Testis (tissue), 3 donors: ENCODE measurements around the gene RERE. TPM values are rescaled to one million over a fixed set of nuclear protein-coding genes. Genes with fewer than 3 reads are reported as not detected.
A peak's percentile ranks its signal among the peaks of the same experiment; 100 is the strongest.

Experiments used
- DNase-seq: peaks from one replicate; pipeline ENCODE4 v3.0.0-alpha.2; 2019
- H3K27ac ChIP-seq, 2 donors: fragments of 200-600 bp; sonication (generic); one replicate each; pipeline ENCODE4 v1.5.1; 2019
- H3K27me3 ChIP-seq: fragments of 200-600 bp; sonication (generic); one replicate; pipeline ENCODE4 v1.5.1; 2019
- H3K36me3 ChIP-seq: fragments of 200-600 bp; sonication (generic); one replicate; pipeline ENCODE4 v1.5.1; 2017; ENCODE audit warnings: low read depth; ENCODE audit errors: missing control alignments
- H3K4me1 ChIP-seq: fragments of 200-600 bp; sonication (generic); one replicate; pipeline ENCODE4 v1.5.1; 2019
- H3K4me3 ChIP-seq, 2 donors: fragments of 200-600 bp; sonication (generic); one replicate each; pipeline ENCODE4 v1.5.1; 2017 to 2019
- H3K9me3 ChIP-seq: fragments of 200-600 bp; sonication (generic); one replicate; pipeline ENCODE4 v1.5.1; 2017
- POLR2A ChIP-seq: fragments of 450-650 bp; IDR thresholded peaks from one replicate; pipeline ENCODE4 v1.6.1; 2017; ENCODE audit warnings: antibody characterized with exemption, mild to moderate bottlenecking, moderate library complexity
- WGBS, 2 donors: methylation state at CpG; one replicate each; pipeline ENCODE4 v1.1.5; 2018; 5-methylcytosine and 5-hydroxymethylcytosine counted together
- intact Hi-C: fragments of 100-400 bp; cut with DNase I; formaldehyde crosslinking; loops from one replicate; pipeline ENCODE4 v1.15.1; 2023; ENCODE audit warnings: low total_unique reads
- polyA plus RNA-seq: library from polyadenylated mRNA; stranded (reverse); fragments of 350-450 nt; fragmentation: Illumina TruSeq; extraction: RNeasy Lipid Tissue Mini Kit (QIAGEN cat#74804); gene quantifications from one replicate; pipeline ENCODE4 v1.2.3, GENCODE V29; 2014; ENCODE audit warnings: low read depth, low replicate concordance; ENCODE audit not compliant: insufficient read depth
- total RNA-seq, 2 donors: library from RNA; depleted of rRNA; stranded (reverse); fragments of >200 nt; gene quantifications; one replicate each; pipeline ENCODE4 v1.2.3, GENCODE V29; 2016
- TF ChIP-seq, protein P1 (sequence below), 3 experiments: fragments of 450-650 bp in 2 of 3; fragments of 200-600 bp in 1 of 3; sonication (generic) in 1 of 3; IDR thresholded peaks; one replicate each; pipeline ENCODE4 v1.5.1; 2016 to 2019; ENCODE audit warnings: antibody characterized with exemption in 3 of 3, mild to moderate bottlenecking in 2 of 3, moderate library complexity in 1 of 3

The RERE gene
- total and polyA plus RNA-seq, 3 donors from 2014 or later = 90.8 to 229 (median 203) TPM

DNA sequence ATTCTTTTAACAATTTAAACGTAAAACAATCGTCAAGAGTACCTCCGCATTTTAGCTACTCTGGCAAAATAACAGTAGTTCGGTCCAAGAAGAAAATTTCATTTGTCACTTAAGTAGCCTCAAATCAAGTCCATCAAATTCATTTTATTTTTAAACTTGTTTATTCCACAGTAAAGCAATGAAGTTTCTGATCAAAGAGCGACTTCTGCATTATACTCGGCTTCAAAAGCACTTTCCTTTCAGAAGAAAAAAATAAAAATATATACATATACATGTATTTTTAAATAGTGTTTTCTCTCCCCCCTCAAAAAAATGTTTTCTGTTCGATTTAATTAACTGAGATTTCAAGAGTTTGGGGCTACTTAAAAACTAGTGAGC lies 115.0 kb downstream of the RERE start:
- H3K36me3 ChIP-seq = no peaks in the 10 kb centered on the region
- H3K27ac ChIP-seq = peak overlapping the region; percentile 81 to 86
- DNase-seq = no peak
- H3K9me3 ChIP-seq = no peaks in the 10 kb centered on the region
- 4% methylated on average over 7 of the region's 7 CpGs for WGBS, 2 donors
- intact Hi-C loops = no loop called here
- no peaks in the 10 kb centered on the region for H3K27me3 ChIP-seq
- peak overlapping the region; percentile 74 to 77 for H3K4me3 ChIP-seq
- TF ChIP-seq POLR2A = no peak
- TF ChIP-seq, protein P1, sequence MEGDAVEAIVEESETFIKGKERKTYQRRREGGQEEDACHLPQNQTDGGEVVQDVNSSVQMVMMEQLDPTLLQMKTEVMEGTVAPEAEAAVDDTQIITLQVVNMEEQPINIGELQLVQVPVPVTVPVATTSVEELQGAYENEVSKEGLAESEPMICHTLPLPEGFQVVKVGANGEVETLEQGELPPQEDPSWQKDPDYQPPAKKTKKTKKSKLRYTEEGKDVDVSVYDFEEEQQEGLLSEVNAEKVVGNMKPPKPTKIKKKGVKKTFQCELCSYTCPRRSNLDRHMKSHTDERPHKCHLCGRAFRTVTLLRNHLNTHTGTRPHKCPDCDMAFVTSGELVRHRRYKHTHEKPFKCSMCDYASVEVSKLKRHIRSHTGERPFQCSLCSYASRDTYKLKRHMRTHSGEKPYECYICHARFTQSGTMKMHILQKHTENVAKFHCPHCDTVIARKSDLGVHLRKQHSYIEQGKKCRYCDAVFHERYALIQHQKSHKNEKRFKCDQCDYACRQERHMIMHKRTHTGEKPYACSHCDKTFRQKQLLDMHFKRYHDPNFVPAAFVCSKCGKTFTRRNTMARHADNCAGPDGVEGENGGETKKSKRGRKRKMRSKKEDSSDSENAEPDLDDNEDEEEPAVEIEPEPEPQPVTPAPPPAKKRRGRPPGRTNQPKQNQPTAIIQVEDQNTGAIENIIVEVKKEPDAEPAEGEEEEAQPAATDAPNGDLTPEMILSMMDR (IDR thresholded peaks at IDR 0.05) = no peak
- H3K4me1 ChIP-seq = peaks cover 29% of the 10 kb centered on the region

DNA sequence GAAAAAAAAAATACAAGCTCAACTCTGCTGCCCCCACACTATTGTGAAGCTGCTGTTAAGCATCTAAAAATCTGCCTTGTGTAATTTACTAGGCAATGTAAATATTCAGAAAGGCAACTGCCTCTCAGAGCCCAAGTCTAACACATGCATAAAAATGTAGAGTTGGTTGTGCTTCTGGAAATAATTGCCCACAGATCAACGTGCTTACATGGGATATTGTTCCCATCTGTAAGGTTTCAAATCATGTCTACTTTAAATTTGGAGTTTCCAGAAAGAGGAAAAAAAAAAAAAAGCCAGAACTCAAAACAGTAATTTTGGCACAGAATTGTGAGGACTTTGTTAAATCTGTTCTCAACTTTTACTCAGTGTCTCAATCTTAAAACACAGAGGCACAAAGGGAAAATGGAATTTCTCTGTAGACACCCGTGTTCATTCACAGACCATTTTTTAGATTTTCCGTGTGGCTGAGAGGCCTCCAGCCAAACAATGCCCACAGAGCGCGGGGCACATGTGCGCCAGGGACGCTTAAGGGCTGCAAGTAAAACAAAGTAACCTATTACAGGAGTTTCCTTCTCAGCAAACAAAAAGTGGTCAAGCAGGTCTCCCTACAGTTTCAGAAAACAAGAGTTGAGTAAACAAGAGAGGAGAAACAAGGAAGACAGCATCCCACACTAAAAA lies 115.5 kb downstream of the RERE start:
- H3K27ac ChIP-seq = peak overlapping the region; percentile 81 to 86
- peaks cover 27% of the 10 kb centered on the region for H3K4me1 ChIP-seq
- no peaks in the 10 kb centered on the region for H3K36me3 ChIP-seq
- intact Hi-C loops = no loop called here
- TF ChIP-seq, protein P1 (IDR thresholded peaks at IDR 0.05) = no peak
- no peak for TF ChIP-seq POLR2A
- H3K4me3 ChIP-seq = peak overlapping the region; percentile 74 to 77
- no peaks in the 10 kb centered on the region for H3K9me3 ChIP-seq
- WGBS, 2 donors = 2 to 3% methylated on average over 7 of the region's 7 CpGs
- DNase-seq = peak; percentile 56
- no peaks in the 10 kb centered on the region for H3K27me3 ChIP-seq

DNA sequence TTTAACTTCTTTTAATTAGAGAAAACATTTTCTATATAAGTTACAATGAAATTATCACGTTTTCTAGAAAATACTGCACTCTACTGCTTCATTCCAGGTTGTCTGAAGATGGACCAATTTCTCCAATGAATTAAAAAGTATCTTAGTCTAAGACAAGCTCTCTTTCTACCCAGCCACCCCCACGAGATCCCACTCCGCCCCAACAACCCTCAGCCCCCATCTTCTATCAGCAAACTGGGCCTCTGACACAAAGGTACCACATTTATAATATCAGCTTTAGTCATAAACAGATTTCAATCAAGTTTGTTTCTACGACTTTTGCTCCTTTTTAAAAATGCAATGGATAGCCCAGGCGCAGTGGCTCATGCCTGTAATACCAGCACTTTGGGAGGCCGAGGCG lies 117.8 kb downstream of the RERE start:
- H3K27ac ChIP-seq = no peak overlapping the region
- H3K4me1 ChIP-seq = peaks cover 23% of the 10 kb centered on the region
- TF ChIP-seq POLR2A = no peak
- TF ChIP-seq, protein P1 (IDR thresholded peaks at IDR 0.05) = no peak
- intact Hi-C loops = no loop called here
- no peaks in the 10 kb centered on the region for H3K9me3 ChIP-seq
- WGBS, 2 donors = 79 to 87% methylated on average over 7 of the region's 7 CpGs
- H3K27me3 ChIP-seq = no peaks in the 10 kb centered on the region
- H3K4me3 ChIP-seq = no peak overlapping the region
- DNase-seq = no peak
- no peaks in the 10 kb centered on the region for H3K36me3 ChIP-seq

DNA sequence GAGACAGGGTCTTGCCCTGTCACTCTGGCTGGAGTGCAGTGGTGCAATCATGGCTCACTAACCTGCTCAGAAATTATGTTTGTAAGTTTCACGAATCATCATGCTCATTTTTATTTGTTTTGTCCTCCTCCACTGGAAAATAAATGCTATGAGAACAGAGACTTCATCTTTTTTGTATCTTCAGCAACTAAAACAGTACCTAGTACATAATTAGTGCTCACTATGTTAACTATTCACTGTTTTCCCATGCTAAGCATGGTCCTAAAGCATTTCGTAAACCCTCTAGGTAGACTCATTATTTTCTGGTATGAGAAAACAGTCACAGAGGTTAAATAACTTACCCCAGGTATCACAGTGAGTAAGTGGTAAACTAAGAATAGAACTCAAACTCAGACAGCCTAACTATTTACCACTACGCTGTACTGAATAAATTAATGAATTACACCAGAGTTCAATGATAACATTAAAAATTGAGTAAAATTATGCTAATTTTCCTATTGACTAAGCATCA lies 118.4 kb downstream of the RERE start:
- no peaks in the 10 kb centered on the region for H3K27me3 ChIP-seq
- no peaks in the 10 kb centered on the region for H3K9me3 ChIP-seq
- H3K4me3 ChIP-seq = no peak overlapping the region
- H3K27ac ChIP-seq = no peak overlapping the region
- DNase-seq = no peak
- no peak for TF ChIP-seq POLR2A
- TF ChIP-seq, protein P1 (IDR thresholded peaks at IDR 0.05) = no peak
- H3K4me1 ChIP-seq = peaks cover 23% of the 10 kb centered on the region
- 90% methylated on average over 3 of the region's 3 CpGs for WGBS, 2 donors
- intact Hi-C loops = no loop called here
- H3K36me3 ChIP-seq = no peaks in the 10 kb centered on the region
